GM21390 (cell line): ENCODE results near the gene C16orf95.

Experiments used
- ATAC-seq: cut with Tn5 transposase; IDR thresholded peaks from one replicate; pipeline ENCODE4 v1.9.1; 2021; ENCODE audit not compliant: unreplicated experiment

C16orf95 gene

GRCh38 chr16:87295661-87296531 is 21.3 kb downstream of the C16orf95 start:
- no peak for ATAC-seq

- ATAC-seq, result no peak
These were observed 21.9 kb downstream of the C16orf95 start for GRCh38 chr16:87295259-87295658.

- ATAC-seq, result no peak
These were observed 23.2 kb downstream of the C16orf95 start for GRCh38 chr16:87293990-87294389.

- no peak for ATAC-seq
These were observed 25.2 kb downstream of the C16orf95 start for GRCh38 chr16:87291944-87292343.

- ATAC-seq, result no peak
These were observed 28.3 kb downstream of the C16orf95 start for GRCh38 chr16:87288753-87289362.

- no peak for ATAC-seq
These were observed 30.2 kb downstream of the C16orf95 start for GRCh38 chr16:87286839-87287626.

- ATAC-seq, result no peak
These were observed 33.0 kb downstream of the C16orf95 start for GRCh38 chr16:87284183-87284582.

- no peak for ATAC-seq
These were observed 38.0 kb downstream of the C16orf95 start for GRCh38 chr16:87279094-87279658.

GRCh38 chr16:87278191-87279093 is 38.8 kb downstream of the C16orf95 start:
- no peak for ATAC-seq

GRCh38 chr16:87276924-87277323 is 40.3 kb downstream of the C16orf95 start:
- ATAC-seq, result no peak

- no peak for ATAC-seq
These were observed 41.0 kb downstream of the C16orf95 start for GRCh38 chr16:87276091-87276701.

GRCh38 chr16:87274794-87275193 is 42.4 kb downstream of the C16orf95 start:
- no peak for ATAC-seq

GRCh38 chr16:87273471-87274030 is 43.6 kb downstream of the C16orf95 start:
- no peak for ATAC-seq

GRCh38 chr16:87271256-87271655 is 45.9 kb downstream of the C16orf95 start:
- no peak for ATAC-seq

- ATAC-seq, result no peak
These were observed 49.6 kb downstream of the C16orf95 start for GRCh38 chr16:87267566-87267965.

GRCh38 chr16:87266846-87267245 is 50.3 kb downstream of the C16orf95 start:
- no peak for ATAC-seq

GRCh38 chr16:87265261-87265660 is 51.9 kb downstream of the C16orf95 start:
- no peak for ATAC-seq

GRCh38 chr16:87264634-87265033 is 52.6 kb downstream of the C16orf95 start:
- ATAC-seq, result no peak

- no peak for ATAC-seq
These were observed 53.7 kb downstream of the C16orf95 start for GRCh38 chr16:87263418-87264052.
